ENCODE results near the gene KCNMA1.
"Not testable (repeated sequence)": the region's sequence is repeated elsewhere in the genome, so short reads cannot be mapped to it uniquely, and the experiment has no call there.

KCNMA1 gene

GRCh38 chr10:77347052-77347451 lies 290.6 kb downstream of the KCNMA1 start:
- H2AFZ ChIP-seq (ENCODE audit: low read depth, low read length) = no peak overlapping the region
- H3K14ac ChIP-seq (ENCODE audit: low read length in 2 of 2) = no peak overlapping the region
- peaks cover 5% of the 10 kb centered on the region for H3K79me1 ChIP-seq (replicated peaks; ENCODE audit: low read length, poor library complexity, severe bottlenecking)
- H2AK5ac ChIP-seq (ENCODE audit: low read length, severe bottlenecking) = no peak overlapping the region
- peaks cover 0 to 2% of the 10 kb centered on the region in 2 experiments for H3K36me3 ChIP-seq (ENCODE audit: control insufficient read depth in 1 of 2, insufficient read depth in 2 of 2, low read depth in 1 of 2, low read length in 2 of 2)
- H2BK5ac ChIP-seq (ENCODE audit: low read depth, low read length, poor library complexity, severe bottlenecking) = no peak overlapping the region
- peak overlapping the region in 1 of 2 experiments; percentile 9 for H3K23ac ChIP-seq (ENCODE audit: low read length in 2 of 2)
- H2BK120ac ChIP-seq (ENCODE audit: low read depth, low read length) = no peak overlapping the region
- no peak overlapping the region for H2BK12ac ChIP-seq (ENCODE audit: low read length in 2 of 2)
- no peaks in the 10 kb centered on the region for H3K27me3 ChIP-seq (ENCODE audit: control insufficient read depth in 1 of 2, insufficient read depth in 1 of 2, low read length in 2 of 2)
- no peak overlapping the region for H3K4me3 ChIP-seq (ENCODE audit: insufficient read depth in 1 of 2, low read depth in 1 of 2, low read length in 2 of 2)
- 50% methylated on average over 2 of the region's 2 CpGs for WGBS
- H3K4me2 ChIP-seq (ENCODE audit: low read length, poor library complexity, severe bottlenecking) = no peak overlapping the region
- H3K9ac ChIP-seq (ENCODE audit: low read length) = no peak overlapping the region
- H4K8ac ChIP-seq (ENCODE audit: low read length) = no peak overlapping the region
- H3K4me1 ChIP-seq (ENCODE audit: control insufficient read depth, insufficient read depth, low read depth, low read length) = peaks cover 10% of the 10 kb centered on the region
- H3K18ac ChIP-seq (ENCODE audit: low read depth in 1 of 2, low read length in 2 of 2) = no peak overlapping the region
- no peak for DNase-seq
- no peak overlapping the region for H4K91ac ChIP-seq (ENCODE audit: low read length)
- no peak overlapping the region for H3K4ac ChIP-seq (ENCODE audit: low read depth in 1 of 2, low read length in 2 of 2)
- H3K27ac ChIP-seq (ENCODE audit: low read length, poor library complexity, severe bottlenecking) = no peak overlapping the region
- H2BK15ac ChIP-seq (ENCODE audit: low read depth, poor library complexity, severe bottlenecking) = no peak overlapping the region
- H3K9me3 ChIP-seq (ENCODE audit: control insufficient read depth, low read length) = no peaks in the 10 kb centered on the region

- Histone ChIP-seq H3K9me3 (ENCODE audit: control insufficient read depth, low read length) (peaks cover 9% of the 10 kb centered on the region), H3K14ac (ENCODE audit: low read length in 2 of 2) (no peak overlapping the region), H3K9ac (ENCODE audit: low read length) (no peak overlapping the region), H2BK5ac (ENCODE audit: low read depth, low read length, poor library complexity, severe bottlenecking) (no peak overlapping the region), H2AFZ (ENCODE audit: low read depth, low read length) (no peak overlapping the region), H2BK15ac (ENCODE audit: low read depth, poor library complexity, severe bottlenecking) (no peak overlapping the region), H3K23ac (ENCODE audit: low read length in 2 of 2) (no peak overlapping the region), H3K79me1 (replicated peaks; ENCODE audit: low read length, poor library complexity, severe bottlenecking) (peaks cover 13% of the 10 kb centered on the region), H3K4me3 (ENCODE audit: insufficient read depth in 1 of 2, low read depth in 1 of 2, low read length in 2 of 2) (no peak overlapping the region), H3K4me1 (ENCODE audit: control insufficient read depth, insufficient read depth, low read depth, low read length) (no peaks in the 10 kb centered on the region), H2BK120ac (ENCODE audit: low read depth, low read length) (no peak overlapping the region), H3K27ac (ENCODE audit: low read length, poor library complexity, severe bottlenecking) (no peak overlapping the region), H4K8ac (ENCODE audit: low read length) (no peak overlapping the region), H4K91ac (ENCODE audit: low read length) (no peak overlapping the region), H2AK5ac (ENCODE audit: low read length, severe bottlenecking) (no peak overlapping the region), H3K18ac (ENCODE audit: low read depth in 1 of 2, low read length in 2 of 2) (no peak overlapping the region), H2BK12ac (ENCODE audit: low read length in 2 of 2) (no peak overlapping the region), H3K27me3 (ENCODE audit: control insufficient read depth in 1 of 2, insufficient read depth in 1 of 2, low read length in 2 of 2) (no peaks in the 10 kb centered on the region), H3K36me3 (ENCODE audit: control insufficient read depth in 1 of 2, insufficient read depth in 2 of 2, low read depth in 1 of 2, low read length in 2 of 2) (peaks cover 0 to 2% of the 10 kb centered on the region in 2 experiments), H3K4me2 (ENCODE audit: low read length, poor library complexity, severe bottlenecking) (no peak overlapping the region), H3K4ac (ENCODE audit: low read depth in 1 of 2, low read length in 2 of 2) (no peak overlapping the region)
- 94% methylated on average over 3 of the region's 3 CpGs for WGBS
- no peak for DNase-seq
Observed at GRCh38 chr10:77341055-77341454, 296.6 kb downstream of the KCNMA1 start.

- not testable (repeated sequence) for H3K4ac ChIP-seq (ENCODE audit: low read depth in 1 of 2, low read length in 2 of 2); H3K27me3 ChIP-seq (ENCODE audit: control insufficient read depth in 1 of 2, insufficient read depth in 1 of 2, low read length in 2 of 2); H3K9me3 ChIP-seq (ENCODE audit: control insufficient read depth, low read length); DNase-seq; H2BK120ac ChIP-seq (ENCODE audit: low read depth, low read length); H3K4me3 ChIP-seq (ENCODE audit: insufficient read depth in 1 of 2, low read depth in 1 of 2, low read length in 2 of 2); H4K91ac ChIP-seq (ENCODE audit: low read length); H2AK5ac ChIP-seq (ENCODE audit: low read length, severe bottlenecking); H3K23ac ChIP-seq (ENCODE audit: low read length in 2 of 2); H3K14ac ChIP-seq (ENCODE audit: low read length in 2 of 2); H2AFZ ChIP-seq (ENCODE audit: low read depth, low read length); H3K36me3 ChIP-seq (ENCODE audit: control insufficient read depth in 1 of 2, insufficient read depth in 2 of 2, low read depth in 1 of 2, low read length in 2 of 2); H3K4me1 ChIP-seq (ENCODE audit: control insufficient read depth, insufficient read depth, low read depth, low read length); H3K27ac ChIP-seq (ENCODE audit: low read length, poor library complexity, severe bottlenecking); H3K18ac ChIP-seq (ENCODE audit: low read depth in 1 of 2, low read length in 2 of 2); H3K9ac ChIP-seq (ENCODE audit: low read length); H2BK12ac ChIP-seq (ENCODE audit: low read length in 2 of 2); H2BK15ac ChIP-seq (ENCODE audit: low read depth, poor library complexity, severe bottlenecking); H3K4me2 ChIP-seq (ENCODE audit: low read length, poor library complexity, severe bottlenecking); H2BK5ac ChIP-seq (ENCODE audit: low read depth, low read length, poor library complexity, severe bottlenecking); H4K8ac ChIP-seq (ENCODE audit: low read length)
- peaks cover 13% of the 10 kb centered on the region for H3K79me1 ChIP-seq (replicated peaks; ENCODE audit: low read length, poor library complexity, severe bottlenecking)
Observed at GRCh38 chr10:77339872-77340271, 297.7 kb downstream of the KCNMA1 start.

GRCh38 chr10:77339166-77339565 lies 298.4 kb downstream of the KCNMA1 start:
- Histone ChIP-seq H2AFZ (ENCODE audit: low read depth, low read length) (no peak overlapping the region), H2BK15ac (ENCODE audit: low read depth, poor library complexity, severe bottlenecking) (no peak overlapping the region), H3K18ac (ENCODE audit: low read depth in 1 of 2, low read length in 2 of 2) (no peak overlapping the region), H3K23ac (ENCODE audit: low read length in 2 of 2) (no peak overlapping the region), H3K27me3 (ENCODE audit: control insufficient read depth in 1 of 2, insufficient read depth in 1 of 2, low read length in 2 of 2) (no peaks in the 10 kb centered on the region), H2BK120ac (ENCODE audit: low read depth, low read length) (no peak overlapping the region), H4K8ac (ENCODE audit: low read length) (no peak overlapping the region), H2AK5ac (ENCODE audit: low read length, severe bottlenecking) (no peak overlapping the region), H3K36me3 (ENCODE audit: control insufficient read depth in 1 of 2, insufficient read depth in 2 of 2, low read depth in 1 of 2, low read length in 2 of 2) (peaks cover 0 to 2% of the 10 kb centered on the region in 2 experiments), H3K4me3 (ENCODE audit: insufficient read depth in 1 of 2, low read depth in 1 of 2, low read length in 2 of 2) (no peak overlapping the region), H3K9me3 (ENCODE audit: control insufficient read depth, low read length) (peaks cover 9% of the 10 kb centered on the region), H3K4ac (ENCODE audit: low read depth in 1 of 2, low read length in 2 of 2) (no peak overlapping the region), H3K27ac (ENCODE audit: low read length, poor library complexity, severe bottlenecking) (no peak overlapping the region), H3K4me1 (ENCODE audit: control insufficient read depth, insufficient read depth, low read depth, low read length) (no peaks in the 10 kb centered on the region), H3K14ac (ENCODE audit: low read length in 2 of 2) (no peak overlapping the region), H3K4me2 (ENCODE audit: low read length, poor library complexity, severe bottlenecking) (no peak overlapping the region), H2BK5ac (ENCODE audit: low read depth, low read length, poor library complexity, severe bottlenecking) (no peak overlapping the region), H3K79me1 (replicated peaks; ENCODE audit: low read length, poor library complexity, severe bottlenecking) (peaks cover 13% of the 10 kb centered on the region), H2BK12ac (ENCODE audit: low read length in 2 of 2) (no peak overlapping the region), H3K9ac (ENCODE audit: low read length) (no peak overlapping the region), H4K91ac (ENCODE audit: low read length) (no peak overlapping the region)
- WGBS = 95% methylated on average over 1 of the region's 1 CpG
- no peak for DNase-seq

Data from mesenchymal stem cell (in vitro differentiated cells and primary cell).